WERI-Rb-1 (cell line): ENCODE measurements around the gene MATCAP1.

ENCODE experiments used
- DNase-seq: peaks from one replicate; pipeline ENCODE4 v3.0.0-alpha.2; 2020
- H3K27ac ChIP-seq: fragments of 250-450 bp; sonication (Bioruptor Pico); 2 replicates; pipeline ENCODE4 v1.5.1; 2020; ENCODE audit warnings: mild to moderate bottlenecking, moderate library complexity
- H3K27me3 ChIP-seq: fragments of 250-450 bp; sonication (Bioruptor Pico); 2 replicates; pipeline ENCODE4 v1.5.1; 2021; ENCODE audit warnings: mild to moderate bottlenecking, low read depth, moderate library complexity; ENCODE audit not compliant: insufficient read depth, severe bottlenecking
- H3K36me3 ChIP-seq: fragments of 250-450 bp; sonication (Bioruptor Pico); 2 replicates; pipeline ENCODE4 v1.5.1; 2020; ENCODE audit warnings: mild to moderate bottlenecking, moderate library complexity
- H3K4me3 ChIP-seq: 2 replicates; pipeline ENCODE4 v1.5.1; 2011; ENCODE audit warnings: low read depth, mild to moderate bottlenecking, control low read depth, low read length
- H3K9me3 ChIP-seq: fragments of 250-450 bp; sonication (Bioruptor Pico); 2 replicates; pipeline ENCODE4 v1.5.1; 2021; ENCODE audit warnings: mild to moderate bottlenecking, moderate library complexity; ENCODE audit not compliant: severe bottlenecking
- TF ChIP-seq, protein P1 (sequence below): IDR thresholded peaks from 2 replicates; pipeline ENCODE4 v1.5.1; 2011; ENCODE audit warnings: low read depth, mild to moderate bottlenecking, control low read depth, inconsistent platforms, low read length

The MATCAP1 gene

DNA sequence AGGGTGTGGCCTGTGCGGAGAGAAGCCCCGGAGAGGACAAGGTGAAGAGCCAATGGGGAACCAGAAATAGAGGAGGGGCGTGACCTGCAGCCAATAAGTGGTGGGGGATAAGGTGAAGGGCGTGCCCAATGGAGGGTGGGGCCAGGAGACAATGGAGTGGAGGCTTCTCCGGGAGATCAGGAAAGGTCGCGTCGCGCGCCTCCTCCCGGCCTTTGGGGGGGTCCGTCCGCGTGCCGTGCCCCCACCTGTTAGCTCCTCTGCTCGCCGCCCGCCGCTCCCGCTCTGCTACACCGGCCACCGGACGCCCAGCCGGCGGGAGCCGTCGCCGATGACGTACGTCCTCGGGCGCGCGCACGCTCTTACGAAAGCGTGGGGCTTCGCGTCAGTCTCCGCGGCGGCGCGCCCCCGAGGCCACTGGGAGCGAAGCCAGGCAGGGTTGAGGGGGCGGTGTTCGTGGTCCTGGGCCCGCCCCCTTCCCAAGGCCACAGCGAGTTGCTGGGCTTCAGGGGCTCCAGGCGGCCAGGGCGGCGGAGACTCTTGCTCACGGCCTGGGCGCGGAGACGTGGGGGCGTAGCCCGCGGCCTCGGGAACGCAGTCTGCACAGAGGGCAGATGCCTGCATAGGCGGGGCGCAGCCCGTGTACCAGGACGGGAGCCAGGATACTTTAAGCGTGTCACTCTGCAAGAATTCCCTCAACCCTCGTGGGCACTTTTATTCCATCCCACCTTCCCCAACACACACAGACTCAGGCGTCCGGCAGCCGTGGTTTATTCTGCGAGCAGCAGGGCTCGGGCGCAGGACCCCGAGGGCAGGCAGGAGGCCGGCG lies at the start of gene MATCAP1:
MATCAP1 (minus strand) TSS at position 337 of the 826 bp plus-strand sequence. CDS start 3,353 bp downstream, outside the sequence.
- H3K27ac ChIP-seq: peak within 1 kb of the TSS; percentile 98
- H3K36me3 ChIP-seq: peaks cover 19% of the 10 kb centered on the region
- DNase-seq: peak; percentile 98
- TF ChIP-seq, protein P1, sequence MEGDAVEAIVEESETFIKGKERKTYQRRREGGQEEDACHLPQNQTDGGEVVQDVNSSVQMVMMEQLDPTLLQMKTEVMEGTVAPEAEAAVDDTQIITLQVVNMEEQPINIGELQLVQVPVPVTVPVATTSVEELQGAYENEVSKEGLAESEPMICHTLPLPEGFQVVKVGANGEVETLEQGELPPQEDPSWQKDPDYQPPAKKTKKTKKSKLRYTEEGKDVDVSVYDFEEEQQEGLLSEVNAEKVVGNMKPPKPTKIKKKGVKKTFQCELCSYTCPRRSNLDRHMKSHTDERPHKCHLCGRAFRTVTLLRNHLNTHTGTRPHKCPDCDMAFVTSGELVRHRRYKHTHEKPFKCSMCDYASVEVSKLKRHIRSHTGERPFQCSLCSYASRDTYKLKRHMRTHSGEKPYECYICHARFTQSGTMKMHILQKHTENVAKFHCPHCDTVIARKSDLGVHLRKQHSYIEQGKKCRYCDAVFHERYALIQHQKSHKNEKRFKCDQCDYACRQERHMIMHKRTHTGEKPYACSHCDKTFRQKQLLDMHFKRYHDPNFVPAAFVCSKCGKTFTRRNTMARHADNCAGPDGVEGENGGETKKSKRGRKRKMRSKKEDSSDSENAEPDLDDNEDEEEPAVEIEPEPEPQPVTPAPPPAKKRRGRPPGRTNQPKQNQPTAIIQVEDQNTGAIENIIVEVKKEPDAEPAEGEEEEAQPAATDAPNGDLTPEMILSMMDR: no peak
- H3K4me3 ChIP-seq: peak within 1 kb of the TSS; percentile 54
- no peaks in the 10 kb centered on the region for H3K27me3 ChIP-seq
- no peaks in the 10 kb centered on the region for H3K9me3 ChIP-seq

DNA sequence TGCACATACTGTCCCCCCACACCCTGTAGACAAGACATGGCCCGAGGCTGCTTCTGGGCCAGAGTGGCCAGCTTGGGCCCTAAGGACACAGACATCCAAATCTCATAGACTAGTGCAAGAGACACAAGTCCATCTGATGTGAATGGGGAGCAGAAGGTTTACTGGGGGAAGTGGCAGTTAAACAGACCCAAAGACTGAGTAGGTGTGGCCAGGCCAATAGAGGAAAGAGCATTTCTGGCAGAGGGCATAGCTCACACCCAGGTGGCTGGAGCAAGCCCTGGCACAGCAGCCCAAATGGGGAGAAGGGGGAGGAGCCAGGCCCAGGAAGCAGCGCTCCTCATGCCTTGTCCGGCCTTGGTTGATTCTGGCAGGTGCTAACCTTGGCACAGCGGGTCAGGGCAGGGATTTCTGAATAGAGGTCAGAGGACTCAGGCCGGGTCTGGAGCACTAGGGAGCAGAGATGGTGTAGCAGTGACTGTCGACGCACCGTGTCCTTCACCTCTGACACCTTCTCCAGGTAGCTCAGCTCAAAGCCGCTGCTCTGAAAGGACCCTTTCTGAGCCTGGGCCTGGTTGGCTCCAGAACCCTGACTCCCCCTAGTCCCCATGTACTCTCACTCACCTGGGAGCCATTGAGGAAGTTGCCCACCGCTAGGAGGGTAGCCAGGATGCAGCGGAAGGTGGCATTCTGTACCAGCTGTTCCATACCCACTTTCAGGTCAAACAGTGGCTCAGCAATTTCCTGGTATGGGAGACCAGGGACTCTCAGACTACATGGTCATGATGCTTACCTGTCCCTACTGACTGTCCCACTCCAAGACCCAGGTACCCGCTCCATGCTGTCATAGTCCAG lies 47.3 kb upstream of the MATCAP1 start:
- TF ChIP-seq, protein P1: no peak
- H3K9me3 ChIP-seq: no peaks in the 10 kb centered on the region
- no peak overlapping the region for H3K27ac ChIP-seq
- DNase-seq: no peak
- no peaks in the 10 kb centered on the region for H3K27me3 ChIP-seq
- H3K36me3 ChIP-seq: peaks cover 45% of the 10 kb centered on the region
- no peak overlapping the region for H3K4me3 ChIP-seq

DNA sequence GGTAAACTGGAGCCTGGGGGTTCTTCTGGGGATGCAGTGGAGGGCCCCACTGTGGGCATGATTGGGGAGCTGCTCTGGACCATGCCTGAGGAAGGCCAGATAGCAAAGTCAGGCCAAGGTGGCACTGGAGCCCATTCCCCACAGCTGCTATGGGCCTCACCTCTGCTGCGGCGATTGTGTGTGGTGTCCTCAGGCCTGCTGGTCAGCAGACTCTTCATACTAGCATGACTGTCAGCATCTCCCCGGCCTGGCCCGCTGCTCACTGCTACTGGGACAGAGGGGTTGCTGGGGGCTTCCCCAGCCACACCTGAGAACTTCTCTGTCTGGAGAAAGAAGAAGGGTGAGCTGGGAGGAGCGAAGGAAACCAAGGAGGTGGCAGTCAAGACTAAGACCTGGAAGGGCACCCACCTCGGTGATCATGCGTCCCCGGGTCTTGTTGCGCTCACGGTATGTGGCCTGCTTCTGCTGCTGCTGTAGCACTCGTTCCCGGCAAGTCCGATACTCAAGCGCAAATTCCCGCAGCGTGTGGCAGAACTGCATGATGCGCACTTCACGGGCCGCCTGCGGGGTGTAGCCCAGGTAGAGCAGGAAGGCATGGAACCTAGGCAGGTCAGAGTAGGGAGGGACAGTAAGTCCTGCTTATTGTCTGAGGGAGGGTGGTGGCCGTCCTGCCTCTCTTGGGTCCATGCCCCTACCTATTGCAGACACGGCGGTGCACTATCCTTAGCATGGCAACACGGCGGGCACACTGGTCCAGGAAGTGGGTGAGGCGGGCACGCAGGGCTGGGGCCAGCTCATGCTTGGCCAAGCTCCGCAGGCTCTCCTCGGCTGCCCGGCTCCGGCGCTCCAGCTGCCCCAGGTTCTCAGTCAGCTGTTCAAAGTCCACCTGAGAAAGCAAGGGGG lies 46.4 kb upstream of the MATCAP1 start:
- Histone ChIP-seq H3K4me3 (no peak overlapping the region), H3K27ac (no peak overlapping the region), H3K36me3 (peaks cover 43% of the 10 kb centered on the region), H3K9me3 (no peaks in the 10 kb centered on the region), H3K27me3 (no peaks in the 10 kb centered on the region)
- TF ChIP-seq, protein P1: no peak
- no peak for DNase-seq

DNA sequence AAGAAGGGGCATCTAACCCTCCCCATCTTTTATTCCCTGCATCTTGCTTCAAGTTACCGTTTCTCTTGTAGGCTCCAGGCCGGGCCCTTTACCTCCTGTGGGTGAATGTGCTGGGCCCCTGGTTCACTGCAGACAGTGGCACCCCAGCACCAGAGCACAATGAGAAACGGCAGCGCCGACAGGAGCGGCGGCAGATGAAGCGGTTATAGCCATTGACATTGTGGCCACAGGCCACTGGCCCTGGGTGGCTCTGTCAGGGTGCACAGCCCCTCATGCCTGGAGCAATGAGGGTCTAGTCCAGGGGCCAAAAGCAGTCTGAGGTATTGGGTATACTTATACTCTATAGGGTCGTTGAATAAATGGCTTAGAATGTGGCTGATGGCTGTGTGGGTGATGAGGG lies 45.1 kb upstream of the MATCAP1 start:
- Histone ChIP-seq H3K9me3 (no peaks in the 10 kb centered on the region), H3K36me3 (peaks cover 40% of the 10 kb centered on the region), H3K27ac (no peak overlapping the region), H3K4me3 (no peak overlapping the region), H3K27me3 (no peaks in the 10 kb centered on the region)
- TF ChIP-seq, protein P1: no peak
- DNase-seq: no peak

DNA sequence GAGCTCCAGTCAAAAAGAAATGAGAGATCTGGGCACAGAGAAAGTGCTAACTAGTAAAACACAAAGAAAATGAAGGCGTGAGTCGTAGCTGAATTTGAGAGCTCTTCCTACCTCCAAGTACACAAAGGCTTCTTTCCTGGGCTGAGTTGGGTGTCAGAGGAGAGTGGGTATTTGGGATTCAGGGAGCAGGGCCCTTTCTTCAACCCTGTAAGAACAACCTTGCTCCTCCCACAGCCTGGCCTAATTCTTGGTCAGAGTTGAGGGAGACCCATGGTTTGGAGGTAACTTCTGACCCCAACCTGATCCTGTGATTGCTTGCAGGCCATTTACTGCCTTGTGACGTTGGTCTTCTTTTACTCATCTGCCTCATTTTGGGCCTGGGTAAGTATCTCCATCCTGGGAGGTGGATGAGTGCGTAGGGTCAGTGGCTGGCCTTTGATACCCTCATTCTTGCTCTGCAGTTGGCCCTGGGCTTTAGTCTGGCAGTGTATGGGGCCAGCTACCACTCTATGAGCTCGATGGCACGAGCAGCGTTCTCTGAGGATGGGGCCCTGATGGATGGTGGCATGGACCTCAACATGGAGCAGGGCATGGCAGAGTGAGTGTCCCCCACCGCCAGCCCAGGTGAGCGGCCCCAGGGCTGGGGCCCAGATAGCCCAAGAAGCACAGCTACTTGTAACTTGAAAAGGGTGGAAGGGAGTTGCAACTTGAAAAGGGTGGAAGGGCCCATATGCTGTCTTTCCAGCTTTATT lies 44.4 kb upstream of the MATCAP1 start:
- DNase-seq: no peak
- H3K36me3 ChIP-seq: peaks cover 38% of the 10 kb centered on the region
- no peaks in the 10 kb centered on the region for H3K27me3 ChIP-seq
- no peaks in the 10 kb centered on the region for H3K9me3 ChIP-seq
- H3K4me3 ChIP-seq: no peak overlapping the region
- TF ChIP-seq, protein P1: no peak
- no peak overlapping the region for H3K27ac ChIP-seq
